Upper lobe of left lung (tissue), 6 donors: Measurements from ENCODE around the gene ANKMY2. TPM values are rescaled to one million over a fixed set of nuclear protein-coding genes. Genes with fewer than 3 reads are reported as not detected.

Experiments
- ATAC-seq, 2 donors: fragments of 200-7000 bp; cut with Tn5 transposase; one replicate each; pipeline ENCODE4 v1.9.1; 2022; ENCODE audit warnings: mild to moderate bottlenecking in 2 of 2, moderate library complexity in 2 of 2; ENCODE audit not compliant: low FRiP score in 2 of 2
- DNase-seq, 2 donors: peaks; one replicate each; pipeline ENCODE4 v3.0.0-alpha.2; 2019 to 2020
- H3K27ac ChIP-seq, 4 donors: fragments of 200-600 bp; sonication (generic); one replicate each; pipeline ENCODE4 v1.5.1; 2016 to 2019
- H3K27me3 ChIP-seq, 4 donors: fragments of 200-600 bp; sonication (generic); one replicate each; pipeline ENCODE4 v1.5.1; 2017 to 2019
- H3K36me3 ChIP-seq, 4 donors: fragments of 200-600 bp; sonication (generic); one replicate each; pipeline ENCODE4 v1.5.1; 2016 to 2019
- H3K4me1 ChIP-seq, 4 donors: fragments of 200-600 bp; sonication (generic); one replicate each; pipeline ENCODE4 v1.5.1; 2018 to 2019
- H3K4me3 ChIP-seq, 4 donors: fragments of 200-600 bp; sonication (generic); one replicate each; pipeline ENCODE4 v1.5.1; 2017 to 2019; ENCODE audit warnings: mild to moderate bottlenecking in 2 of 4, moderate library complexity in 1 of 4
- H3K9me3 ChIP-seq, 4 donors: fragments of 200-600 bp; sonication (generic); one replicate each; pipeline ENCODE4 v1.5.1; 2018 to 2019
- EP300 ChIP-seq, 4 donors: sonication (generic); formaldehyde crosslinking; IDR thresholded peaks; one replicate each; pipeline ENCODE4 v1.5.1; 2017; ENCODE audit warnings: antibody characterized with exemption in 4 of 4, control low read depth in 2 of 4
- POLR2A ChIP-seq, 4 donors: fragments of 450-650 bp; IDR thresholded peaks; one replicate each; pipeline ENCODE4 v1.5.1; 2016 to 2017; ENCODE audit warnings: antibody characterized with exemption in 4 of 4, mild to moderate bottlenecking in 2 of 4
- POLR2AphosphoS5 ChIP-seq, 2 donors: sonication (generic); formaldehyde crosslinking; IDR thresholded peaks; one replicate each; pipeline ENCODE4 v1.5.1; 2017; ENCODE audit warnings: antibody characterized with exemption in 2 of 2
- WGBS, 2 donors: methylation state at CpG; one replicate each; pipeline ENCODE4 v1.1.5; 2017 to 2018; 5-methylcytosine and 5-hydroxymethylcytosine counted together
- total RNA-seq, 6 donors: library from RNA; depleted of rRNA in 4 of 6; stranded (reverse); fragments of >200 nt in 4 of 6; gene quantifications; one replicate each; pipeline versions ENCODE4 v1.1.0 to v1.2.1, GENCODE V29; 2016 to 2021
- TF ChIP-seq, protein P1 (sequence below), 6 experiments: fragments of 450-650 bp in 4 of 6; fragments of 200-600 bp in 2 of 6; sonication (generic) in 2 of 6; IDR thresholded peaks; one replicate each; pipeline ENCODE4 v1.5.1; 2016 to 2019; ENCODE audit warnings: antibody characterized with exemption in 6 of 6
- donor health status: DM: no; HTN: no; CAD: no; lungs with moderate emphysema.
- donor health status: DM: no; HTN: yes; CAD: no; lungs with severe emphysema.

Gene ANKMY2
- total RNA-seq, 6 donors from 2014 or later: 5.8 to 16.3 (median 12.7) TPM

DNA sequence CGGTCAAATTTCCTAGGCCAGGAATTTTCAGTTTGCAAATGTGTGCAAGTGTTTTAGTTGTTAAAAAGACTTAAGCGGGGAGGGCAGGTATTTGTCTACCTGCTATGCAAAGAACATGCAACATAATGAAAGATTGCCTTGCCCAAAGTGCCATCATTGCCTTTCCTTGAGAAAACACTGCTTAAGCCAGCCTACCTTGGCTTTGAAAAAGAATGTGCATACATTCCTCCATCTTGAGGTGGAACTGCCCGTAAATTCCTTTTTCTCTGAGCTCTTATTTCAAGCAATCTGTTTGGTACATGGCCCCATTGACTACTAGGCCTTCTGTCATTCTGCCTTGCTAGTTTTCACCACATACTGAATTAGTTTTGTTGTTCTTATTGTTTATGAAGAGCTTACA, 29.7 kb upstream of the ANKMY2 start:
- ATAC-seq (no peak), DNase-seq (no peak)
- H3K36me3 ChIP-seq: peaks cover 0 to 19% (median 4%) of the 10 kb centered on the region in 4 donors
- H3K27ac ChIP-seq: no peak overlapping the region
- TF ChIP-seq POLR2A (IDR thresholded peaks at IDR 0.05) (no peak), POLR2AphosphoS5 (IDR thresholded peaks at IDR 0.05) (no peak), EP300 (IDR thresholded peaks at IDR 0.05) (no peak)
- TF ChIP-seq, protein P1, sequence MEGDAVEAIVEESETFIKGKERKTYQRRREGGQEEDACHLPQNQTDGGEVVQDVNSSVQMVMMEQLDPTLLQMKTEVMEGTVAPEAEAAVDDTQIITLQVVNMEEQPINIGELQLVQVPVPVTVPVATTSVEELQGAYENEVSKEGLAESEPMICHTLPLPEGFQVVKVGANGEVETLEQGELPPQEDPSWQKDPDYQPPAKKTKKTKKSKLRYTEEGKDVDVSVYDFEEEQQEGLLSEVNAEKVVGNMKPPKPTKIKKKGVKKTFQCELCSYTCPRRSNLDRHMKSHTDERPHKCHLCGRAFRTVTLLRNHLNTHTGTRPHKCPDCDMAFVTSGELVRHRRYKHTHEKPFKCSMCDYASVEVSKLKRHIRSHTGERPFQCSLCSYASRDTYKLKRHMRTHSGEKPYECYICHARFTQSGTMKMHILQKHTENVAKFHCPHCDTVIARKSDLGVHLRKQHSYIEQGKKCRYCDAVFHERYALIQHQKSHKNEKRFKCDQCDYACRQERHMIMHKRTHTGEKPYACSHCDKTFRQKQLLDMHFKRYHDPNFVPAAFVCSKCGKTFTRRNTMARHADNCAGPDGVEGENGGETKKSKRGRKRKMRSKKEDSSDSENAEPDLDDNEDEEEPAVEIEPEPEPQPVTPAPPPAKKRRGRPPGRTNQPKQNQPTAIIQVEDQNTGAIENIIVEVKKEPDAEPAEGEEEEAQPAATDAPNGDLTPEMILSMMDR (IDR thresholded peaks at IDR 0.05): no peak
- H3K27me3 ChIP-seq: no peaks in the 10 kb centered on the region
- H3K4me3 ChIP-seq: no peak overlapping the region
- no peaks in the 10 kb centered on the region for H3K4me1 ChIP-seq
- no peaks in the 10 kb centered on the region for H3K9me3 ChIP-seq
- WGBS, 2 donors: 93 to 94% methylated on average over 3 of the region's 3 CpGs

GRCh38 chr7:16671811-16672210, 26.3 kb upstream of the ANKMY2 start:
- TF ChIP-seq EP300 (IDR thresholded peaks at IDR 0.05) (no peak), POLR2AphosphoS5 (IDR thresholded peaks at IDR 0.05) (no peak), POLR2A (IDR thresholded peaks at IDR 0.05) (no peak)
- TF ChIP-seq, protein P1 (IDR thresholded peaks at IDR 0.05): no peak
- peaks cover 0 to 19% (median 2%) of the 10 kb centered on the region in 4 donors for H3K36me3 ChIP-seq
- H3K9me3 ChIP-seq: no peaks in the 10 kb centered on the region
- no peak for ATAC-seq
- 97 to 100% methylated on average over 3 of the region's 3 CpGs for WGBS, 2 donors
- H3K27me3 ChIP-seq: no peaks in the 10 kb centered on the region
- no peak overlapping the region for H3K4me3 ChIP-seq
- no peak for DNase-seq
- no peak overlapping the region for H3K27ac ChIP-seq
- H3K4me1 ChIP-seq: peaks cover 7 to 11% (median 8%) of the 10 kb centered on the region in 4 donors

DNA sequence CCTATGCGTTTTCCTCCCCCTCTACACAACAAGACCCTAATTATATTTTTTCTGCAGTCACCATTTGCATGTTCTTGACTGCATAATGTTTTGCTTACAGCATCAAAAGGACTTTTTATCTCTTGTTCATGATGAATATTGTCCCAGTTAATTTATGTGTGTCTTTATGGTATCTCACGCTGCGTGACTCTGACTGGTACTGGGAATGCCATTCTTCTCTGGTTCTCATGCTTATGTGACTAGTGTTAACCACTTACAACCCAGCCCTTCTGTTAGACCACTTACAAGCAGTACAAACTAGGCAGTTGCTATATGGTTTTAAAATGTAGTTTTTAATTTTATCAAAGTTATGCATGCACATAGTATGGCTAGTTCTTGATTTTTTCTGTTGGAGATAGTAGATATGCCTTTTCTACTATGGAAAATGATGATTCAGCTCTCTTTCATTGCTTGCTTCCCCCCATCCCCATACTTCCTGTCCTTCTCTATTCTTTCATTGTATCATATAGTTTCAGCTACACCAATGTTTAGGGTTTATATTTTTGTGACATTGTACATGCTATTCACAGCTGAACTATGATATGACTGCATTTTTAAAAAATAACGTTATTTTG, 25.3 kb upstream of the ANKMY2 start:
- H3K27me3 ChIP-seq: no peaks in the 10 kb centered on the region
- no peak overlapping the region for H3K27ac ChIP-seq
- H3K36me3 ChIP-seq: peaks cover 0 to 12% (median 2%) of the 10 kb centered on the region in 4 donors
- no peak for TF ChIP-seq EP300 (IDR thresholded peaks at IDR 0.05)
- TF ChIP-seq POLR2AphosphoS5 (IDR thresholded peaks at IDR 0.05): no peak
- TF ChIP-seq POLR2A (IDR thresholded peaks at IDR 0.05): no peak
- TF ChIP-seq, protein P1 (IDR thresholded peaks at IDR 0.05): no peak
- H3K9me3 ChIP-seq: no peaks in the 10 kb centered on the region
- ATAC-seq (no peak), DNase-seq (no peak)
- peaks cover 7 to 11% (median 8%) of the 10 kb centered on the region in 4 donors for H3K4me1 ChIP-seq
- WGBS, 2 donors: 98 to 100% methylated on average over 4 of the region's 4 CpGs
- no peak overlapping the region for H3K4me3 ChIP-seq

DNA sequence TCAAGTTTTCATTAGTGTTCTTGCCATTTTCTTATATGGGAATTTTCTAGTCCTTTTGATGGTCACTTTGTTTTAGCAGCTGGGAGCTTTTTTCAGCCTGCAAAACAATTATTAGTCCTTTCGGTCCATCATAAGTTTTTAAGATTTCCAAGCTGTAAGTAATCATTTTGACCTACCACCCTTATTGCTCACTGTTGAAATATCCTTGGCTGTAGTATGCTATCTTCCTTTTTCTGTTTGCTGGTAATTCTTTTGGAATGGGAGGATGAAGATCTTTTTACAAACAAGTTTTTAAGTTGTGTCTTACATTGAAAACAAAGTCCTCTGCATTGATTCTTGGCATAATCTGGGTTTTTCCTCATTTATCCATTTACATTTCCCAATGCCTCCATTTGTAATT, 24.5 kb upstream of the ANKMY2 start:
- TF ChIP-seq POLR2AphosphoS5 (IDR thresholded peaks at IDR 0.05) (no peak), EP300 (IDR thresholded peaks at IDR 0.05) (no peak), POLR2A (IDR thresholded peaks at IDR 0.05) (no peak)
- TF ChIP-seq, protein P1 (IDR thresholded peaks at IDR 0.05): no peak
- Histone ChIP-seq H3K4me1 (peaks cover 7 to 11% (median 8%) of the 10 kb centered on the region in 4 donors), H3K36me3 (peaks cover 0 to 7% (median 0%) of the 10 kb centered on the region in 4 donors), H3K9me3 (no peaks in the 10 kb centered on the region), H3K27ac (no peak overlapping the region), H3K4me3 (no peak overlapping the region), H3K27me3 (no peaks in the 10 kb centered on the region)
- DNase-seq (no peak), ATAC-seq (no peak)
- 83 to 93% methylated on average over 1 of the region's 1 CpG for WGBS, 2 donors

DNA sequence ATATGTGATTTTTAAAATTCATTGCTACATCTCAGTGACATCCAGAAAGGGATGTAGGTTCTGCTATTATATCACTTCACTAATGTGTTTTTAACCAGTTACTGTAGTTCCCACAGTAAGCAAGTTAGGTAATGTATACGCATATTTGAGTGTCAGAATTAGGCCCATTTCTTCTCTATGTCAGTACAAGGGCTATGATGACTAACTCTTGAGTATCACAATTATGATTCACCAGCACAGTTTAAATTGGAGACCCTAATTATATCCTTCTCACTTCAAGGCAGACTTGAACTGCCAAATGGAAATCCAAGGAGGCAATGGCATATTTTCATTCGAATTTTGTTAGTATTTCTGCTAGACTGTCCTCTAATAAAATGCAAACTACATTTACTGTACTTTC, 24.0 kb upstream of the ANKMY2 start:
- Histone ChIP-seq H3K4me1 (peaks cover 7 to 11% (median 8%) of the 10 kb centered on the region in 4 donors), H3K27ac (no peak overlapping the region), H3K36me3 (peaks cover 0 to 3% (median 0%) of the 10 kb centered on the region in 4 donors), H3K9me3 (no peaks in the 10 kb centered on the region), H3K27me3 (no peaks in the 10 kb centered on the region), H3K4me3 (no peak overlapping the region)
- DNase-seq (no peak), ATAC-seq (no peak)
- WGBS, 2 donors: 87 to 97% methylated on average over 2 of the region's 2 CpGs
- TF ChIP-seq EP300 (IDR thresholded peaks at IDR 0.05) (no peak), POLR2AphosphoS5 (IDR thresholded peaks at IDR 0.05) (no peak)
